GM12874 (cell line): ENCODE data around the gene STK33.

ENCODE experiments used
- TF ChIP-seq, protein P1 (sequence below): IDR thresholded peaks from 2 replicates; pipeline ENCODE4 v1.5.1; 2011; ENCODE audit warnings: low read depth, mild to moderate bottlenecking, control low read depth, low read length, moderate library complexity; ENCODE audit not compliant: insufficient read depth

STK33 gene

DNA sequence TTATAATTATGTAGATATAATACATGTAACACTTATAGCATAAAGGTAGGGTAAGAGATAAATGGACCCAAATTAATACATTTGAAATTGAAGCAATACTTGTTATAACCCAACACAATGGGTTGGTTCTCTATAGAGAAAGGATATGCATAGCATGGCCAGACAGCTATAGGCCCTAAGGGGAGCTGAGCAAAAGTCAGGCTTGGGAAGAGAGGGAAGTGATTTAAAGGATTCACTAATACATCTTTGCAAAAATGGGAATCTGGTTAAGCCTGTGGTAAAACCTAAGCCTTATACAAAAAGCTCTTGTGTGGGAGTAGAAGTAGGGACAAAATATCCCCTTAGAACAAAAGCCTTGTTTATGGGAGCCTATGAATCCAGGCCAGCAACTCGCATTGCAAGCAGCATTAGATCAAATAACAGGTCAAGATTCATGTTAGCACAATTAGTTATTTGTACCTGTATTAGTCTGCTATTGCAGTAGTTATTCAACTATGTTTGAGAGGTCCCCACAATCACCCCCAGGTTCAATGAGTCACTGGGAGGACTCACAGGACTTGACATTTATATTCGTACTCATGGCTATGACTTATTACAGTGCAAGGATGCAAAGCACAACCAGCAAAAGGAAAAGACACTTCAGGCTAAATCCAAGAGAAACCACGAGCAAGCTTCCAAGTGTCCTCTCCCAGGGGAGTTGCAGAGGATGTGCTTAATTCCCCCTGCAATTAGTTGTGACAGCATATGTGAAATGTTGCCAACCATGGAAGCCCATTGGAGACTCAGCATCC lies 185.7 kb downstream of the STK33 start:
- TF ChIP-seq, protein P1, sequence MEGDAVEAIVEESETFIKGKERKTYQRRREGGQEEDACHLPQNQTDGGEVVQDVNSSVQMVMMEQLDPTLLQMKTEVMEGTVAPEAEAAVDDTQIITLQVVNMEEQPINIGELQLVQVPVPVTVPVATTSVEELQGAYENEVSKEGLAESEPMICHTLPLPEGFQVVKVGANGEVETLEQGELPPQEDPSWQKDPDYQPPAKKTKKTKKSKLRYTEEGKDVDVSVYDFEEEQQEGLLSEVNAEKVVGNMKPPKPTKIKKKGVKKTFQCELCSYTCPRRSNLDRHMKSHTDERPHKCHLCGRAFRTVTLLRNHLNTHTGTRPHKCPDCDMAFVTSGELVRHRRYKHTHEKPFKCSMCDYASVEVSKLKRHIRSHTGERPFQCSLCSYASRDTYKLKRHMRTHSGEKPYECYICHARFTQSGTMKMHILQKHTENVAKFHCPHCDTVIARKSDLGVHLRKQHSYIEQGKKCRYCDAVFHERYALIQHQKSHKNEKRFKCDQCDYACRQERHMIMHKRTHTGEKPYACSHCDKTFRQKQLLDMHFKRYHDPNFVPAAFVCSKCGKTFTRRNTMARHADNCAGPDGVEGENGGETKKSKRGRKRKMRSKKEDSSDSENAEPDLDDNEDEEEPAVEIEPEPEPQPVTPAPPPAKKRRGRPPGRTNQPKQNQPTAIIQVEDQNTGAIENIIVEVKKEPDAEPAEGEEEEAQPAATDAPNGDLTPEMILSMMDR, result no peak

DNA sequence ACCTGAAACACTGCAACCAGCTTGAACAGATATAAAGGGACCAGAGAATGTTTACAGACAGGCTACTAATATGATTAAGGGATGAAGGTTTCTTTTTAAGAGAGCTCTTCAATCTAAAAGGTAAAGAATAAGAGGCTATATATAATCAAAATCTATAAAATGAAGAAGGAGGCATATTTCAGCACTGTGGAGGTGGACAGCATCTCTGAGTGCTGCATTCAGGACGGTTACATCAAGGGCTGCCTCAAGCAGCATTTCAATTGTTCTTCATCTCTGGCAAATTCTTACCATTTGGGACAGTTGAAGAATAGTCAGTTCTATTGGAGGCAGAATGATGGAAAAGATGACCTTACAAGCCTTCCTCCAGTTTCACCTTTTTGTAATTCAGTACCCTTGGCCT lies 190.7 kb downstream of the STK33 start:
- TF ChIP-seq, protein P1, result no peak

DNA sequence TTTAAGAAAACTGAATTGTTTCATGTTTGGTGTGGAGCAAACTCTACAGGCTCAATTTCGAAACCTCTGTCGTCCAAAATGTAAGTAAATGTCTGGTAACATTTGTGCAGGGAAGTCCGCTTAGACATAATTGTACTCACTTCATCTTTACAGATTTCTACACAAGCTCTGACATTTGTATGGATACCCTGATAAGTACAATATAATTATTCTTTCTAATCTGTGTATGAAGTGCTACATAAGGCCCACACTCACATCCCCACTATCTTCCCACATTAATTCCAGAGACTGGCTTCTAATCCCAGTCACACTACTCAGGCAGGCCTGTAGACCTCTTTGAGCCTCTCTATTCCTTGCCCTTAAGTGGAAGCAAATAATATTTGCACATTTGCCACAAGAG lies 201.1 kb downstream of the STK33 start:
- TF ChIP-seq, protein P1, result no peak

DNA sequence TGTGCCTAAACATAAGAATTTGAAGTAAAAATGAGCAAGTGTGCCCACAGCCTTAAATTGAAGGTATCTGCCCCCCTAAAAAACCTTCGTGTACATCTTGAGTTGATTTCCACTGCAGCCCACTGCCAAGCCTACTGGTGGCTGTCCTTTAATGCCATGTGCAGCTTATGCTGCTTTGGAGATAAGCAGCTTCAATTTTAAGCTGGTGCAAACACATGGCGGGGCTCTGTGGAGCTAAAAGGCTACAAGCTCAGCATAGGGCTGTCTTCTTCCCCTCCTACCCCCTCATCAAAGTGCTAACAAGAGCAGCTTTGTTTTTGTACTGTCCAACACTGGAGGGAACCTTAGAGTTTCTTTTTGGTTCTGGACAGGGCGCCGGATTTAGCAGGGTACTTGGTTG lies 201.9 kb downstream of the STK33 start:
- TF ChIP-seq, protein P1, result no peak

DNA sequence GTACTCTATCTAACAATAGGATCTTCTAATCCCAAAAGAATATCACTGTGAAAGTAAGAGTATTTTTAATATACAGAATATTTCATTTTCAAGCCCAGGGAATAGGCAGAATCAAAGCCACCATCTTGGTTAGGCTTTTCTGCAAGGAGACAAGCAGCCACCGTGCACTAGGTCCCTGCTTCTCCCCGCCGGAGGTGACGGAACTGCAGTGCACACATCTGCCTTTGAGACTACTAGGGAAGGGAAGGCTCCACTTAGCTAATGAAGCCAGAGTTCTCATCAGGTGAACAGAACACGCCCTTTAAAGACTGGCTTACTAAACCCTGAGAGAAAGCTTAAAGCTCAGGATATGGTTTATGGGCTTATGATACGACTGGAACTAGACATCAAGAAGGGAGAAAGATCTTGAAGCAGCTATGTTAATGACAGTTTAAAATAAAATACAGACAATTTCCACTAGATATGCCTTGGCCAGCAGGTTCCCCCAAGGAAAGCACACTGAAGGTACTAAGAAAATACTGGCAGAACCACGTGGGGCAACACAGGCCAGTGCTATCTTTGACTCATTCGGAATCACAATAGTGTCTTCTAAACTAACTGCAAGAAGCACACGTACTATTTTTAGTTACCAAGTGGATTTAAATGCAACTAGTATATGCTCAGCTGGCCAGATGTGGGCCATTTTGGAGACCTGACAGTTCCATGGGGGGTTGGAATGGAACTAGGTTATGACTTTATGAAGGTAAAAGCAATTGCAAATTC lies 203.0 kb downstream of the STK33 start:
- TF ChIP-seq, protein P1, result no peak

DNA sequence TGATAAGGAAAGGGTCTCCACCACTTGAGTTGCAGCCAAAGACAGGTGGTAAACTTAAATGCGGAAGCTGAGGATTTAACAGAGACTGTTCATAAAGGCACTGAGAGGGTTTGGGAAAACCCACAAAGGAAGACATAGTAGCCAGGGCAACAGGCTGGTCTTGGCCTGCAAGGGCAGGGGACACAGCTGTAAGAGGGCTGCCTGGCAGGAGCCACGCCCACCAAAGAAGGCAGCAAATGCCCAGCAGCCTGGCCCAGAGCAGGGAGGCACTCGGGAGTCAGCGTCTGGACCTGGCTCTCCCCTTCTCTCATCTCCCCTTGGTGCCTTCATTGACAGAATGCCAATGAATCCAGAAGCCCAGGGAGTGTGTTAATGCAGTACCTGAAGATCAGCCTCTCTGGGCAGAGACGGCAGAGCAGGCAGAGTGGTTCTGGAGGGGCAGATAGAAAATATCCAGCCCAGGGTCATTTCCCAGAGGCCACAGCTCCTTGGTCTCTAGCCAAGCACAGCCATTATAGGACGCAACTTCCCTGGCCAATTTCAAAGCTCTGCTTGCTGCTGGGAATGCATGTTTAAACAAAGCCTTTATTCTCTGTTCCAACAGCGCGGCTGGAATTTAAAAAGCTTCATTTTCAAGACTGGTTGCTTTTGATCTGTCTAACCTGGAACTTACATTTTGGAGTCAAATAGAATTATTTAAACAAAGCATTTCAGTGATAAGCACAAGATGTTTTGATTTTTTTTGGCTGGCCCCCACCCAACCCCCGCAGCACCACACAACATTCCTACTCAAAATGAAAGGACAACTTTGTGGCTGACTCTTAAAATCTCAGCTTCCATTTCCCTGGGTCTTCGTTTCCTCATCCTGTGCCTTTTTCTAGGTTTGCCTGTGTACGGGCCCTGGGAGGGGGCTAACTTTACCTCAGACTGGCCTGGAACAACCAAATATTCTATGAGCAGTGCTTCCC lies 204.7 kb downstream of the STK33 start:
- TF ChIP-seq, protein P1, result no peak

DNA sequence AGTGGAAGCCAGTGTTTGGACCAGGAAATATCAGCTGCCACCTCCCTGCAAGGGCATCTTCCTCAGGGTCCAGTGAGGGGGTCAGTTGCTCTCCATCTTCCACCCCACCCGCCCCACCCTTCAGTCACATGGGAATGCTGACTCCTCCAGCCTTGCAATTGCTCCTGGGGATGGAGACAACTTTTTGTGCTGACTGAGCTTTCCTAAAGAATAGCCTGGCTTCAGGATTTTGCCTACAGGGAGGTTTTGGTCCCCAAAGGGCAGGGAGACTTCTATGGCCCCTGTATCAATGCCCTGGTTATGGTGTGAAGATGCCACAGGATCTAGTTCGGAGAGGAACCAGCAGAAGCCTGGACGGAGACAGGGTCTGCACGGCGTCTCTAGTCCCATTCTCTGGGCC lies 206.3 kb downstream of the STK33 start:
- TF ChIP-seq, protein P1, result no peak
